Activated CD4-positive, alpha-beta T cell treated with anti-CD3 and anti-CD28 coated beads, Interleukin-10, Interleukin-2, amounts not matched to agents 100 ng/mL and 50 ng/mL, durations not matched to agents 16 hours and 8 hours (primary cell): ENCODE measurements around the gene SEC14L3.

Experiments
- DNase-seq: peaks from one replicate; pipeline ENCODE4 v3.0.0-alpha.2; 2020

Gene SEC14L3

GRCh38 chr22:30421695-30422480 is 49.9 kb downstream of the SEC14L3 start:
- DNase-seq, result no peak

- no peak for DNase-seq
These were observed 51.3 kb downstream of the SEC14L3 start for GRCh38 chr22:30420347-30421125.

DNA sequence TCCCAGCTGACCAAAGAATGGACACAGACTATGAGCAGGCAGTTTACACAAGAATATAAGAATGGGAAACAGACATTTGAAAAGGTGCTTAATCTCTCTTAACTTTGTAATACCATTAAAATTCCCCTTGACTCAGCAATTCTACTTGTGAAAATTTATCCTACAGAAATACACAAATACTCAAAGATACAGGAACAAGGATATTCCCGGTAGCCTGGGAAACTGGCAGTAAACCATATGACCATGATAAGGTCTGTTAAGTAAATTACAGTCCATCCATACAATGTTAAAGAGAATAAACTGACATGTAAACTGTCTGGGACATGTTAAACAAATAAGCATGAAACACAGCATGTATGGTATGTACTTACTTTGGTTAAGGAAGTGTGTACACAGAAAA is 55.0 kb downstream of the SEC14L3 start:
- DNase-seq, result no peak

DNA sequence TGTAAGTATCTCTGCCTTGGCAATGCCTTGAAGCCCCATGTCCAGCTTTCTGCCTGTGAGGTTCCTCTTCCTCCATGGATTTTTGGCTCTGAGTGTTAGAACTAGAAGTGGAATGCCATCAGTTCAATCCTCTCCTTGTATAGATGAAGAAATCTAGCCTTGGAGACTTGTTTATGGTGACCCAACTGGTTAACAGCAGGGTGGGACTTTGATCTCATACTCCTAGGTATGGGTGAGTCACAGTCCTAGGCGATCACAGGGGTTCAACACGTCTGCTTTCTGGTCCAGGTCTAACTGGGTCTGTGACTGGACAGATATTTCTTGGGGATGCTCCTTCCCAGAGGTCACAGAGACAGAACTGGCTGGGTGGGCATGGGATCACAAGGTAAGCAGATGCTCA is 55.4 kb downstream of the SEC14L3 start:
- DNase-seq, result no peak

DNA sequence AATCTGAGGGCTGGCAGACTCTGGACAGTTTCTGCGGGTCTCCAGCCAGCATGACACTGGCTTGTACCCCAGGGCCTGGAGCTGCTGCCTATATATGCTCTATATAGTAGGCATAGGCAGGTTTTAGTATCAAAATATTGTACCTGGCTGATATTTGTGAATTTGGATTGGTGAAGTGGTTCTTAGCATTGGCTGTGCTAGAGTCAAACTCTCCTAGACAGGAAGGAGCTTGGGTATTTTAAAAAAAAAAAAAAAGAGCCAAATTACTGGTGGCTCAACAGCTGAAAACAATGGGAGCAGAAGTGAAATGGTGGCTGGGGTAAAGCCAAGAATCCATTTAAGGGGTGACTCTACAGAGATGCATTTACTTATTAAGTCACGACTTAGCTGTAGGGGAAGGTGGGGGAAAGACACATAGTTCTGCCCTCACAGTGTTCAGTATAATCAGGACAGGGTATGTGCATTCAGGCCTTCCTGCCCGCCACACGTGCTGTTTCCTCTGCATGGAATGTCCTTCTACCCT is 57.2 kb downstream of the SEC14L3 start:
- no peak for DNase-seq

DNA sequence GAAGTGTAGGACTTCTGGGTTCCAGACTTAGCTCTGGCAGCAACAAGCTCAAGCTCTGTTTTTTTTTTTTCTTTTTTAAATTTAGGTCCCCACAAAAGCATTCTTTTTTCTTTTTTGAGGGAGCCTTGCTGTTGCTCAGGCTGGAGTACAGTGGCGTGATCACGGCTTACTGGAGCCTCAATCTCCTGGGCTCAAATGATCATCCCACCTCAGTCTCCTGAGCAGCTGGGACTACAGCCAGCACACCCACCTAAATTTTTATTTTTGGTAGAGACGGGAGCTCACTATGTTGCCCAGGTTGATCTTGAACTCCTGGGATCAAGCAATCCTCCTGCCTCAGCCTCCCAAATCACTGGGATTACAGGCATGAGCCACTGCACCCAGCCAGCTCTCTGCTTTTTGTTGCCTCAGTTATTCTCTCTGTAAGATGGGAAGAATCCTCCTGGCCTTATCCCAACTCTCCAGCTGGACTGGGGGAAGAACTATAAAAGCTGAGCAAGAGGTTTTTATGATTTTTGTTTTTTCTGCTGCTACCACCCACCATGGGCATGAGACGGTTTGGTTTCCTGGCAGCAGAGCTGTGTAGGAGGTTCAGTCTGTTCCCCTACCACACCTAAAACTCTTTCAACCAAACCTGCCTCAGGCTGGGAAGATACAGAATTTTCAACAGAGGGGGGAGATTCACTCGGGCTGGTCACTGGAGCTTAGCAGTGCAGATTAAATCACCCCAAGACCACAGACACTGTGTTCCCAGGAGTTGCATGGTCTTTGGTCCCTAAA is 57.9 kb downstream of the SEC14L3 start:
- DNase-seq, result no peak

- DNase-seq, result no peak
These were observed 58.8 kb downstream of the SEC14L3 start for GRCh38 chr22:30413001-30413400.

GRCh38 chr22:30411780-30412179 is 60.0 kb downstream of the SEC14L3 start:
- no peak for DNase-seq
